ENCODE data around the gene OR2B3. TPM values are rescaled to one million over a fixed set of nuclear protein-coding genes. Genes with fewer than 3 reads are reported as not detected.

Gene OR2B3
- total RNA-seq, 1 experiment from 2014 or later: not detected

- no TSS peak for BruUV-seq (replicated peaks)
- no peaks in the 10 kb centered on the region for H4K20me1 ChIP-seq (ENCODE audit: insufficient read depth)
- CTCF ChIA-PET: no interaction called here
- H3K4me2 ChIP-seq (ENCODE audit: low read length): no peak overlapping the region
- H3K36me3 ChIP-seq (ENCODE audit: control insufficient read depth in 1 of 2, insufficient read depth in 2 of 2, low read length in 2 of 2): no peaks in the 10 kb centered on the region
- ATAC-seq (no peak), DNase-seq (ENCODE audit: low read depth, low spot score) (no peak)
- H3K27ac ChIP-seq (ENCODE audit: low read depth, low read length): no peak overlapping the region
- no peaks in the 10 kb centered on the region for H3K4me1 ChIP-seq (ENCODE audit: control insufficient read depth in 1 of 2, insufficient read depth in 2 of 2, low read length in 2 of 2)
- TF ChIP-seq, protein P1, sequence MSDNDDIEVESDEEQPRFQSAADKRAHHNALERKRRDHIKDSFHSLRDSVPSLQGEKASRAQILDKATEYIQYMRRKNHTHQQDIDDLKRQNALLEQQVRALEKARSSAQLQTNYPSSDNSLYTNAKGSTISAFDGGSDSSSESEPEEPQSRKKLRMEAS (IDR thresholded peaks at IDR 0.05): no peak
- TF ChIP-seq ELF1 (IDR thresholded peaks at IDR 0.05; ENCODE audit: borderline replicate concordance, low read depth) (no peak), CEBPB (IDR thresholded peaks at IDR 0.05; ENCODE audit: low read depth) (no peak), FOSL1 (IDR thresholded peaks at IDR 0.05; ENCODE audit: low read depth) (no peak), CBX3 (IDR thresholded peaks at IDR 0.05; ENCODE audit: low read depth) (no peak), SIN3A (IDR thresholded peaks at IDR 0.05; ENCODE audit: low read depth) (no peak), POLR2AphosphoS5 (IDR thresholded peaks at IDR 0.05; ENCODE audit: low read depth, low read length) (no peak), RAD21 (IDR thresholded peaks at IDR 0.05; ENCODE audit: low read depth) (no peak), SRF (IDR thresholded peaks at IDR 0.05; ENCODE audit: low read depth) (no peak), ZNF274 (IDR thresholded peaks at IDR 0.05; ENCODE audit: low read depth, low read length) (no peak), POLR2A (IDR thresholded peaks at IDR 0.05; ENCODE audit: borderline replicate concordance, extremely low read depth, insufficient read depth, insufficient read length) (no peak), SP1 (IDR thresholded peaks at IDR 0.05; ENCODE audit: low read depth) (no peak), YY1 (IDR thresholded peaks at IDR 0.05; ENCODE audit: extremely low read depth, insufficient replicate concordance, low read depth, low read length) (no peak), JUND (IDR thresholded peaks at IDR 0.05) (no peak)
- TF ChIP-seq, protein P2, sequence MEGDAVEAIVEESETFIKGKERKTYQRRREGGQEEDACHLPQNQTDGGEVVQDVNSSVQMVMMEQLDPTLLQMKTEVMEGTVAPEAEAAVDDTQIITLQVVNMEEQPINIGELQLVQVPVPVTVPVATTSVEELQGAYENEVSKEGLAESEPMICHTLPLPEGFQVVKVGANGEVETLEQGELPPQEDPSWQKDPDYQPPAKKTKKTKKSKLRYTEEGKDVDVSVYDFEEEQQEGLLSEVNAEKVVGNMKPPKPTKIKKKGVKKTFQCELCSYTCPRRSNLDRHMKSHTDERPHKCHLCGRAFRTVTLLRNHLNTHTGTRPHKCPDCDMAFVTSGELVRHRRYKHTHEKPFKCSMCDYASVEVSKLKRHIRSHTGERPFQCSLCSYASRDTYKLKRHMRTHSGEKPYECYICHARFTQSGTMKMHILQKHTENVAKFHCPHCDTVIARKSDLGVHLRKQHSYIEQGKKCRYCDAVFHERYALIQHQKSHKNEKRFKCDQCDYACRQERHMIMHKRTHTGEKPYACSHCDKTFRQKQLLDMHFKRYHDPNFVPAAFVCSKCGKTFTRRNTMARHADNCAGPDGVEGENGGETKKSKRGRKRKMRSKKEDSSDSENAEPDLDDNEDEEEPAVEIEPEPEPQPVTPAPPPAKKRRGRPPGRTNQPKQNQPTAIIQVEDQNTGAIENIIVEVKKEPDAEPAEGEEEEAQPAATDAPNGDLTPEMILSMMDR (IDR thresholded peaks at IDR 0.05 in 2 of 3, conservative IDR thresholded peaks at IDR 0.05 in 1 of 3; ENCODE audit: borderline replicate concordance in 1 of 3, insufficient read depth in 1 of 3, low read depth in 2 of 3, low read length in 2 of 3): no peak
- RAD21 ChIA-PET (ENCODE audit: low non-redundant PET in 1 of 2, low total read pairs in 2 of 2, uncharacterized antibody in 2 of 2, unreplicated experiment in 2 of 2): no interaction called here
- no peak overlapping the region for H2AFZ ChIP-seq (ENCODE audit: low read depth, low read length, poor library complexity, severe bottlenecking)
- no peak overlapping the region for H3K4me3 ChIP-seq (replicated peaks in 1 of 2; ENCODE audit: low read depth in 1 of 2, low read length in 2 of 2)
- H3K27me3 ChIP-seq (ENCODE audit: insufficient read depth, low read length): 0 out of 2 replicates have a peak, but pooled peaks cover 4% of the 10 kb centered on the region
- H3K9me3 ChIP-seq (ENCODE audit: control insufficient read depth in 1 of 2, insufficient read depth in 1 of 2, low read depth in 1 of 2, low read length in 2 of 2): no peaks in the 10 kb centered on the region
- no peak overlapping the region for H3K9ac ChIP-seq (ENCODE audit: low read length)
- intact Hi-C loops (cut with micrococcal nuclease): no loop called here
- H3K79me2 ChIP-seq (ENCODE audit: insufficient read depth, low read length): no peaks in the 10 kb centered on the region
- POLR2A ChIA-PET: no interaction called here
- H3K9me2 ChIP-seq (ENCODE audit: insufficient read depth): no peaks in the 10 kb centered on the region
Observed at GRCh38 chr6:29079203-29079602, 7.9 kb downstream of the OR2B3 start.

Data from HCT116 (cell line).